Stimulated activated CD4-positive, alpha-beta T cell treated with anti-CD3 and anti-CD28 coated beads, TNF-alpha, amount 100 ng/mL, for 24 hours (primary cell): ENCODE measurements around the gene ZNF837.
"Not testable (repeated sequence)": the region's sequence is repeated elsewhere in the genome, so short reads cannot be mapped to it uniquely, and the experiment has no call there.

ENCODE experiments used
- DNase-seq, 3 experiments: peaks; one replicate each; pipeline ENCODE4 v3.0.0-alpha.2; 2020; ENCODE audit warnings: low read depth in 3 of 3

Gene ZNF837

DNA sequence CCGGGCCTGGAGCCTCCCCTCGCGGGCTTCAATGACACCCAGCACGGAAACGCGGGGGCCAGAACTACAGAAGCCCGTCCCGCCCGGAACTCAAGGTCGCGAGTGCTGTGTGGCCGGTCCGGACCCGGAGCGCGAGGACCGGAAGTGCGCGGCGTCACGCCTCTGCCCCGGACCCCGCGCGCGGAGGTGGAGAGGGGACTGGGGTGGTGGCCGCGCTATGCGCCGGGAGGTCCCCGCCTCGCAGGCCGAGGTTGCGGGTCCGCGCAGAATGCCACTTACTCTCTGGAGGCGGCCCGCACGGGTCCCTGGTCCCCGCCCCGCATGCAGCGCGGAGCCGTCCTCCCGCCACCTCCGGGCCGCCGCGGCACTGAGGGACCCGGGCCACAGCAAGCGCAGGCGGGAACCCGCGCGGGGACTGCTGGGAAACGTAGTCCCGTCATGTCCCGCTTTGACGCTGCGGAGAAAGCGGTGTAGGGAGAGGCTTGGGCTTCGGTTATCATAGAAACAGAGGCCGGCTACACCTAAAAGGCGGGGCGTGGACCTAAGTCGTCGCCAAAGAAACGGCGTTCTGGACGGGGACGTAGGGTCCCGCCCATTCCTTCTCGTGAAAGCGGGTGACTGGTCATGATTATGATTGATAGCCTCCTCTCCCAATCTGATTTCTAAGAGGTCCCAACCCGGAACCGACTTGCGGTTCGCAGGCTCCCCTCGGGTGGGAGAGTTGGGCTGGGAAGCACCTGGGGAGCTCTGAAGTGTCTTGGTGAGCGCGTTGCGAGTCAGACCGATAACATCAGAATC, at the start of gene ZNF837:
Gene ZNF837 (minus strand): TSS at position 369 of the 798 bp plus-strand sequence. CDS start 11,698 bp downstream, outside the sequence.
- DNase-seq, result peak; percentile 96 to 97 (median 96)

DNA sequence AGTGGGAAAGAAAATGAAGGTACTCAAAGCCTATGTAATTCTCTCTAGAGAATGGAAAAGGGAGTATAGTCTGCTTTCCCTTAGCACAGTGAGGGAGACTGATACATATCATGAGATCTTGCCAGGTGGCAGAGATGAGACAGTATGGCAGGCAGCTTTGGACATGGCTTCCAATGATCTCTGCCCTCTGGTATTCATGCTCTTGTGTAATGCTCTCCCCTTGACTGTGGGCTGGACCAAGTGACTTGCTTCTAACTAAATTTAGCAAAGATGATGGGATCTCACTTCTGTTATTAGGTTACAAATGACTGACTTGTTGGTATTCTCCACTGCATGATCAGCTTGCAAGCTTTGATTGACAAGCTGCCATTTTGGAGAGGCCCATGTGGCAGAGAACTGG, 48.9 kb upstream of the ZNF837 start:
- no peak for DNase-seq

DNA sequence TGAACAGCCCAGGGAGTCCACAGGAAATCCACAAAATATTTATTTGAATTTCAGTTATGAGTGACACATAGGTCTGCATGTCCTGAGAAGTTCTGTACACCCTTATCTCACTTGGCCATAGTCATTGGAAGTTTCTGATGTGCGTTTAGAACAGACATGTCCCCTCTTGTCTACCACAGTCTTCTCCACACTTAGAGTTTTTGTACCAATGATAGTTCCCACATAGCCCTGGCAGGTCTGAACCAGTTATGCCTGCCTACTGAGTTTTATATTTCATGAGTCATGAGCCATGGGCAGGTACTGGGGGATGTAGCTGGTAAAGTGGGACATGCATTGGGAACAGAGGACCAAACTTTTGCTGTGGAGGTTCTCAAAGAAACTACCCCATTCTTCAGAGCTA, 47.8 kb upstream of the ZNF837 start:
- no peak for DNase-seq

DNA sequence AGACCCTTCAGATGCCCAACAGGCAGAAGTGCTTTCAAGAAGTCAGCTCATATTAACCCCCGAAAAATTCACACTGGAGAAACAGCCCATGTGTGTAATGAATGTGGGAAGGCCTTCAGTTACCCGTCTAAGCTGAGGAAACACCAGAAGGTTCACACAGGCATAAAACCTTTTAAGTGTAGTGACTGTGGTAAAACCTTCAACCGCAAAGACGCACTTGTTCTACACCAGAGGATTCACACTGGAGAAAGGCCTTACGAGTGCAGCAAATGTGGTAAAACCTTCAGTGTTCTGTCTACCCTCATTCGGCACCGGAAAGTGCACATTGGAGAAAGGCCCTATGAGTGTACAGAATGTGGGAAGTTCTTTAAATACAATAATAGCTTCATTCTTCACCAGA, 36.2 kb upstream of the ZNF837 start:
- DNase-seq, result no peak

DNA sequence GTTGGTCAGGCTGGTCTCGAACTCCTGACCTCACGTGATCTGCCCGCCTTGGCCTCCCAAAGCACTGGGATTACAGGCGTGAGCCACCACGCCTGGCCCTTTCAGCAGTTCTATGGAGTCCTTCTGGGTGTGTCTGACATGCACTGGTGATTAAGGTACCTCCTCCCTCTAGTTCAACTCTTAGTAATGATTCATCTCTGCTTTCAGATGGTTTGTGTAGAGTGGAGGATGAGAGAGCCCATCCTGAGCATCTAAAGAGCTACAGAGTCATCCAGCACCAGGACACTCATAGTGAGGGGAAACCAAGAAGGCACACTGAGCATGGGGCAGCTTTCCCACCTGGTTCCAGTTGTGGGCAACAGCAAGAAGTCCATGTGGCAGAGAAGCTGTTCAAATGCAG, 35.8 kb upstream of the ZNF837 start:
- no peak for DNase-seq

DNA sequence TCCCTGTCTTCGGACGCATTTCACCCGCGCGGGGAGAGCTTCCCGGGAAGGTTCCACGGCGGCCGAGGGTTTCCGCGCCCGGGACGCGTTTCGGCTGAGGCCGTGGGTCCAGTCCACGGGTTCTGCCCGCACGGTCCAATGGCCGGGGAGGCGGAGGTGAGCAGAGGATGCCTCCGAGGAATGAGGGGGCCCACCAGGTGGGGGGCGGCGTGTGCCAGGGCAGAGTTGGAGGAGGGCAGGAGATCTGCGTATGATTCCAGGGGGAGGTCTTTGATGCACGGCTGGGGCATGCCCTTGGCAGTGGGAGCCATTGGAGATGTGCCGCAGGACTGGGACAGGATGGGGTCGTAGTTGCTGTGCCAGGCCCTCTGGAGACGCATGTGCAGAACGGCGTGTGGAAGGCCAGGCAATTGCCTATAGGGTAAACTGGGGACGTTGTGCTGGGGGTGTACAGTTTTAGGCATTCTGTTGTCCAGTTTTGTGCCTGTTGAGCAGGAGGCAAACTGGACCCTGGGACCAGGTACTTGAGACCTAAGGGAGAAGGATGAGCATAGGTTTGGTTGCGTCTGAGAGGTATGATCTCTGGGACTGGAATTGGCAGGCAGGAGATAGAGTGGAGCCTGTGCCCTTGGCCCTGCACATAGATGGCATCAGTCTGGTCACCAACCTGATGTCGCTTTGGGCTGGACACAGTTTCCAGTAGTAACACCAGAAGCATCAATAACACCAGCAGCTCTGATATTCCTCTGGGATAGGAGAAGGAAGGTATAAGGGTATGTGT, 28.4 kb upstream of the ZNF837 start:
- no peak for DNase-seq

DNA sequence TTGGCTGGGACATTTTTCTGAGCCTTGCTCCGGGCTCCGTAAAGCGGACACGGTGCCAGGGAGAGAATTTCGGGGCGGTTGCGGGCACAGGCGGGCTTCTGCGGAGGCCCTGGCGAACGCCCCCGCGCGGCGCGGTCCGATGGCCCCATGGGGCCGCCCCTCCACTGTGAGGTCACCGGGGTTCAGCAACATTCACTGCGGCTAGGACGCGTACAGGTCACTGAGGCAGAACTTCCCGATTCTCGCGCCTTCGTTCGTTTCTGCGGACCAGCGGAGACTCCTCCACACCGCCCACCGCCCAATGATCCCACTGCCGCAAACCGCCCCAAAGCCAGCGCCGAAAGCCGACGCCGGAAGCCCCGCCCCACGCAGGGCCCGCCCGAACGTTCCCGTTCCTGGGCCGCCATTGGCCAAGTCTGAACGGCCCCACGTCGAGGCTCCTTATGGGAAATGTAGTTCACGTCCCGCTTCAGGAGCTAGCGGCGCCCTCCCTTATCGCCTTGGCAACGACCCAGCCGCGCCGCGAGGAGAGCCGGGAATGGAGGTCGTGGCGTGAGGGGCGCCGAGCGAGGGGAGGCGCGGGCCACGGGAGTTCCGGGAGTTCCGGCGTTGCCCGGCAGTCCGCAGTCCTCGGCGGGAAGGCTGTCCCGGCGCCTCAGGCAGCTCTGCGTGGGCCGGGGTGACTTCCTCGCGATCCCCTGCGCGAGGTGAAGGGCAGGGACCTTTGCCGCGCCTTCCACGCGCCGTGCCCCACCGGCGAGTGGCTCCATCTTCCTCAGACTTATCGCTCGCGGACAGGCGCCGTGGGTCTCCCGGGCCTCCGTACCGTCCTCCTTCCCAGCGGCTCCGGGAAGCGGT, 27.6 kb upstream of the ZNF837 start, which contains the start of gene ZNF584:
Gene ZNF584 (plus strand): TSS at position 498 of the 858 bp plus-strand sequence. CDS start 499 bp downstream, outside the sequence.
- peak; percentile 91 to 95 (median 91) for DNase-seq

DNA sequence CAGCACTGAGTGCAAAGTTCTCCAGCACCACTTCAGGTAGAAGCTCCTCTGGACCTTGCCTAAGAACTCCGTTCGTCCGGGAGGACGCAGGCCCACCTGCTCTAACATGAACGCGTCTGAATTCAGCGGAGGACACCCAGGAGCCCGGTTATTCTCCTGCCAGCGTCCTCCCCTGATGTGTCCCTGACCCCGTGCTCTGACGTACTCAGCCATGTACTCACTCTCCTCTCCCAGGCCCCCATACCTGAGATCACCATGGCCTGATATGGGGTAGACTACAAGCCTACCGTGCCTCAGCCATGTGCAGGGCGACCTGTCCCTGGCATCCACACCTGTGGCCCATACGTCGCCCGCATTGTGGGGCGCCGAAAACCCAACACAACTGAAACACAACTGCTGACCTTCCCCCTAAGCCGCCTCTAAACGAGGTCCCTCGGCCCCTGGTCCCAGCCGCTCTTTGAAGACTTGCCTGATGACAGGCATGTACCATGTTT, 26.9 kb upstream of the ZNF837 start:
- no peak for DNase-seq

DNA sequence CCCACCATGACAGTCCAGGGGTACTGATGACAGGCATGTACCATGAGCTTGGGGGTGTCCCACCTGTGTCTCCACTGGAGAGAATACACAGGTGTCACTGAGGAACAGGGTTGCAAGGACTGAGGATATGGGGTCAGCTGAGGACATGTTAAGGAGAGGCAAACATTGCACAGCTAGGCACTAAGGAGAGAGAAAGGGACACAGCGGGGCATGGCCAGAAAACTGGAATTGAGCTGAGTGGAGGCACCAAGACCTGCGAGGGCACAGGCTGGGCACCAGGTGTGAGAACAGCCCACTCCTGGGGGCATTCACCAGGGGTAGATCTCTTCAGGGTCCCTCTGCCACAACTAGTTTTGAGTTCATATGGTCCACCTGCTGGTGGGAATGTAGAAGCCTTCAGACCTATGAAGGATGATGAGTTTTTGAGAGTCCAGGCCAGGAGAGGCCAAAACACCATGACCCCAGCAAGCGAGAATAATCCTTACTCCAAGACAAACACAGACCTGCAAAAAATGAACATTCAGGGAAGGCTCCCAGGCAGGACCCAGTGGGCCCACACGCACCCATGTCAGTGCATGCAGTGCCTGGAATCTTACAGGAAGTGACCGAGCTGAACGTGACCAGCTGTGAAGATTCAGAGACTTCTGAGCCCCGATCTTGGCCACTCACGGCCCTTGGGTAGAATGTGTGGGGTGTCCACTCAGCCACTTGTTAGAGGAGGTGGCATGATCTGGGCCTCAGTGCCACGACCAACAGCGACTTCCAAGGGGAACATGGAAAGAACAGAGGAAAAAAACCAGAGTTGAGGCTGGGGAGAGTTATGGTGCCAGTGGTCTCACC, 26.2 kb upstream of the ZNF837 start:
- no peak for DNase-seq

DNA sequence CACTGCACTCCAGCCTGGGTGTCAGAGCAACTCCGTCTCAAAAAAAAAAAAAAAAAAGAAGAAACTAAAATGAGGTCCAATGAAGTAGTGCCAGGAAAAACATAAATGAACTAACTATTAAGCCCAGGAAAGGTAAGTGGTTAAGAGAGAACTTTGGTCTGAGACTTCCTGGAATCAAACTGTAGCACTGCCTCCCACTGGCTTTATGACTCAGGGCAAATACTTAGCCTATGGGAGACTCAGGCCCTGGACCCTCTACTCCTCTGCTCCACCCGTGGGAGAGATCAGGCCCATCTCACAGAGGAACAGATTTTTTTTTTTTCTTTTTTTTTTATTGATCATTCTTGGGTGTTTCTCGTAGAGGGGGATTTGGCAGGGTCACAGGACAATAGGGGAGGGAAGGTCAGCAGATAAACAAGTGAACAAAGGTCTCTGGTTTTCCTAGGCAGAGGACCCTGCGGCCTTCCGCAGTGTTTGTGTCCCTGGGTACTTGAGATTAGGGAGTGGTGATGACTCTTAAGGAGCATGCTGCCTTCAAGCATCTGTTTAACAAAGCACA, 23.2 kb upstream of the ZNF837 start:
- DNase-seq, result not testable (repeated sequence)

DNA sequence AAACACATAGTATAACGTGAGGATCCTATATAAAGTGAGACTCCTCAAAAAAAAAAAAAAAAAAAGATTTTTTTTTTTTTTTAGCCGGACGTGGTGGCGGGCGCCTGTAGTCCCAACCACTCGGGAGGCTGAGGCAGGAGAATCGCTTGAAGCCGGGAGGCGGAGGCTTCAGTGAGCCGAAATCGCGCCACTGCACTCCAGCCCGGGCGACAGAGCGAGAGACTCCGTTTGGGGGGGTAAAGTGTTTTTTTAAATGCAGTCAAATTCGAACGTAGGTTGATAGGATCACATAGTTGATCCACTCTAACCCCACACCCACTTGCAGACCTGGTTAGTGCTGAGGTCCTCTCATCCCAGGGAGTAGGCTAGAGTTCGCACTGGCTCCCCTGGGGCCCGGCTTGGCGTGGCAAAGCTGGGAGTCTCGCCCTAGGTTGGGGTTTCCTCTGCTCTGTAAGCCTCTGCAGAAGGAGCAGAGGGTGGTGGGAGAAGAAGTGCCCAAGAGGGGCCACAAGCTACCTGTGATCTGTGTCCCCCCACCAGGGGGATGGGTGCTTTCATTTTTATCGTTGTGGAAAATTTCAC, 21.1 kb upstream of the ZNF837 start:
- DNase-seq, result no peak

DNA sequence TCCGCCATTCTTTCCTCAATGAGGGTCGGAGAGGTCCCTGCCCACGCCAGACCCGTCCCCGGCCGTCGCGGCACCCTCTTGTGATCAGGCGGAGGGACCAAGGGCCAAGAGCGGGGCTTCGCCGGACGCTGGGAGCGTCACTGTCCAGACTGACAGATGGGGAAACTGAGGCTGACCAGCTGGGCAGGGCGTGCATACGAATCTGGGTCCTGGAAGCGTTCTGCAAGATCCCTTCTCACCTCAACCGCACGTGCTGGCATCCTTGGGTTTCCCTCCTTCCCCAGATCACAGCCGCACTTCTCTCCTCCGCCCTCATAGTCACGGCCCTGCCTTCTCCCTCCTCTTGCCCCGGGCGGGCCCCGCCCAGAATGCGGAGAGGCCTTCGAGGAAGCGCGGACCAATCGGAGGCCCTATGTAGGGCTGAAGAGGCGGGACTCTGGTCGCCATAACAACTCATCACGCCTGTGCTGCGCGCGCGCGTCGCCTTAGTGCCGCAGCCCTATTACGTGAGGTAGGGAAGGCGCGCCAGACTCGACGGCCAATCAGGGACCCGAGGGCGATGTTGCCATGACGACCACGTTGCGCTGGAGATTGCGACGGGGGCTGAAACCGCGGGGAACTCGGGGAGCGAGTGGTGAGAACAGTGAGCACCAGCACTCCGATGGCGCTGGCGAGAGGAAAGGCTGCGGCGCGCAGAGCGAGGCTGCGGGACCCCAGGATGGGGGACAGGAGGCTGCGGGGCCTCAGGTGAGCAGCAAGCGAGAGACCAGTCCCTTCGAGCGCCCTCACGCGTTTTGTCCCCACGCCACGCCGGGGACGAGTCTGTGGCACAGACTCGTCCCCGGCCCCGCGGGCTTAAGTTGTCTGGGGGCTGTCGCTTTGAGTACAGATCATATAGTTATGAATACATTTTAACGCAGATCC, 20.3 kb upstream of the ZNF837 start:
- peak; percentile 98 to 99 (median 99) for DNase-seq

DNA sequence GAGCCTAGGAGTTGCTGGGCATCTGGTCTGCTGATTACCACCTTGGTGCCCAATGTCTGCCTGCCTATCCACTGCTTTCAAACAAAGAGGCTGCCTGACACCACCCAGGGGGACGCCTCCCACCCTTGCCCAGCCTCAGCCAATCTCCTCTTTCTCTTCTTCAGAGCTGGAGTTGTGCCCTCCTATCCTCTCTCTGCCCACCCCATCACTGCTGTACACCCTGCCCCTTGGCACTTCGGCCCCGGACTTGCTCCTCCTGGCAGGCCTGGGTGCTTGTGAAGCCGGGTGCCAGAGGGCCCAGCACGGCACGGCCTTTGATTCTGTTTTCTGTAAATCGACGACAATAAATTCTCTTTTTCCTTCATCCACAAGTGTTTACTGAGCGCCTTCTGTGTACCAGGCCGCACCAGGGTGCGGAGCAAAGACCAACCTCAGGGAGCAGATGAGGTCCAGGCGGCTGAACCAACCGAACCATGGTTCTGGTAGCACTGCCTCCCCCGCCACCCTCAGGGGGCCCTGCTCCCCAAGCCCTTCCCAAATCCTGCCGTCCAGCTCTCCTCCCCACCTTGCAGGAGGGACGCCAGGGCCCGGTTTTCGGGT, 19.6 kb upstream of the ZNF837 start:
- DNase-seq, result no peak

DNA sequence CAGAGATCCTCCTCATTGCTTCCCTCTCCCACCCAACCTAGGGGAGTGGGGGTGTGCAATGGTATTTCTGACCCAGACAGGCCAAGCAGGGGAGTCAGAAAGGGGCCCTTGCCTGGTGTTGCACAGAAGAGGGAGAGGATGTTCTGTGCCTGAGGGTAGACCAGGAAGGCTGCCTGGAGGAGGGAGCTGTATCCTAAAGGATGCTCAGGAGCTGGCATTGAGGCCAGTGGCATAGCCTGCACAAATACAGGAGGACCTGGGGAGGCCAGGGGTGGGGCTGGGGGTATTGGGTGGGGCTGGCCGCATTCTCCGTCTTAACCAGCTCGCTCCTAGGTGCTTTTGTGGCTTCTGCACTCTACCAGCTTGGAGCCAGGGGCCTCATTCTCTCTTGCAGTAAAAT, 19.1 kb upstream of the ZNF837 start:
- DNase-seq, result no peak

DNA sequence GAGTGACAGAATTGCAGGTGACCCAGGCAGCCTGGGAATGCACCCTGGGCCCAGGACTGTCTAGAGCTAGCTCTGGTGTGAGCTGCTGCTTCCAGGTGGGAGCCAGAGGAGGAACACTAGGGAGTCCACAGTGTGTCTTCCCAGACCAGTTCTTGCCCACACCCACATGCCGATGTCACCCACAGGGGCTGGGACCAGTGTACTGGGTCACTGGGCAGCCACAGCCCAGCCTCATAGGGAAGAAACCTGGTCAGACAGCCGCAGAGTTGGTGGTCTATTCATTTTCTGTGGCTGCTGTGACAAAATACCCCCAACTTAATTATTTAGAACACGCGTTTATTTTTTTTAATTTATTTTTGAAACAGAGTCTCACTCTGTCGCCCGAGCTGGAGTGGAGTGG, 17.7 kb upstream of the ZNF837 start:
- no peak for DNase-seq

DNA sequence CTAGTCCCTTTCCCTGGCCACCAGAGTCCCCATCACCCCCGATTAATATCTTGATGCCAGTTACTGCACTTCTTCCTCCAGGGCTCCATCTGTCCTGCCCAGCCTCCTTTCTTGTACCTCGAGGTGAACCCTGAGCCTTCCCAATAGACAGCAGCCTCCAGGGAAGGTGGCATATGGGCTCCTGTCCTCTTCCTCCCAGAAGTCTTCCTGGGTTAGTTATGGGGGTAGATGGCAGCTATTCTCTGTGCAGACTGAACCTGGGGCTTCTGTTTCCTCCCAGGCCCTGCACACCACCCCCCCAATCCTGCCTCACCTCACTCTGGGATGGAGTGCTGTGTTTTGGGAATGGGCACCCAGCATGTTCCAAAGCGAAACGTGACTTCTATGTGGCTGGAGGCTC, 17.3 kb upstream of the ZNF837 start:
- no peak for DNase-seq

DNA sequence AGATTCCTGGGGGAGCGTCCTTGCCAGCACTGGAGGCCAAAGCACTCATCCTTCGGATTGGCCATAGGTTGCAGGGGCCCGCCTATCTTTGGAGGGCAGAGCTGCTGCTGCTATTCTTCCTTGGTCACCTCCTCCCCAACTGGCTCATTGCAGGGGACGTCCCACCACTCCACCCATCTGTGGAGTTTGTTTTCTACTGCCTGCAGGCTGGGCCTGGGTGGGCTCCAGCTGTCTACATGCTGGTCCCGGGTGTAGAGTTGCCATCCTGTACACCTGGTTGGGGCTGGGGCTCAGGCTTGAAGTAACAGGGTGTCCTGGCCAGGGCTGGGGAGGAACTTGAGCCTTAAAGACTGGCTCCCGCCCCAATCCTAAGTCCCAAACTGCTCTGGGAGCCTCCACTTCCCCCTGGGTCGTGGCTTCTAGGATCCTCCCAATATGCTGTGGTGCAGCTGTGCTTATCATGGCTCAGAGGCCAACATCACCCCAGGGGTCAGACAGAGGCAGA, 16.8 kb upstream of the ZNF837 start:
- DNase-seq, result no peak
